PC-9 (cell line): ENCODE data around the gene CFAP70. TPM values are rescaled to one million over a fixed set of nuclear protein-coding genes. Genes with fewer than 3 reads are reported as not detected.

Experiments used
- BruUV-seq: library from RNA; stranded (reverse); fragments of 400-500 nt; replicated peaks from 2 replicates; lab custom pipeline; 2021; lab: Mats Ljungman, UMichigan
- CTCF ChIA-PET: fragments of 300-600 bp; sonication (Branson Sonifier 250); formaldehyde crosslinking; loops from one replicate; lab custom pipeline; 2022; ENCODE audit warnings: antibody characterized with exemption; lab: Charles Lee
- POLR2A ChIA-PET: fragments of 300-600 bp; sonication (Branson Sonifier 250); formaldehyde crosslinking; loops from one replicate; lab custom pipeline; 2022; ENCODE audit warnings: antibody characterized with exemption; ENCODE audit not compliant: unreplicated experiment; lab: Charles Lee
- DNase-seq, 2 experiments: peaks; one replicate each; pipeline versions ENCODE4 v3.0.0 to v3.0.0-alpha.2; 2015 to 2022; ENCODE audit warnings: mixed read lengths in 1 of 2
- H2AFZ ChIP-seq: fragments of 200-600 bp; sonication (generic); 2 replicates; pipeline ENCODE4 v1.8.1; 2017; ENCODE audit warnings: antibody characterized with exemption
- H3F3A ChIP-seq: fragments of 200-600 bp; sonication (generic); 2 replicates; pipeline ENCODE4 v1.8.1; 2017; ENCODE audit warnings: antibody characterized with exemption, mild to moderate bottlenecking, low read depth; ENCODE audit not compliant: insufficient read depth
- H3K27ac ChIP-seq: fragments of 200-600 bp; sonication (generic); 2 replicates; pipeline ENCODE4 v1.6.1; 2016; ENCODE audit warnings: mixed run types
- H3K27me3 ChIP-seq: fragments of 200-600 bp; sonication (generic); 2 replicates; pipeline ENCODE4 v1.6.1; 2016; ENCODE audit warnings: low read depth, mixed run types; ENCODE audit not compliant: insufficient read depth
- H3K36me3 ChIP-seq: fragments of 200-600 bp; sonication (generic); 2 replicates; pipeline ENCODE4 v1.6.1; 2016; ENCODE audit warnings: low read depth, mixed run types
- H3K4me1 ChIP-seq: fragments of 200-600 bp; sonication (generic); replicated peaks from 2 replicates; pipeline ENCODE4 v1.6.1; 2016; ENCODE audit warnings: mixed run types; ENCODE audit not compliant: insufficient read depth
- H3K4me2 ChIP-seq: fragments of 200-600 bp; sonication (generic); 2 replicates; pipeline ENCODE4 v1.6.1; 2017; ENCODE audit warnings: mixed run types
- H3K4me3 ChIP-seq: fragments of 200-600 bp; sonication (generic); 2 replicates; pipeline ENCODE4 v1.6.1; 2016; ENCODE audit warnings: mixed run types
- H3K79me2 ChIP-seq: fragments of 200-600 bp; sonication (generic); 2 replicates; pipeline ENCODE4 v1.6.1; 2017; ENCODE audit warnings: low read depth, mixed run types
- H3K9me2 ChIP-seq: fragments of 200-600 bp; sonication (generic); 2 replicates; pipeline ENCODE4 v1.8.1; 2017; ENCODE audit warnings: mild to moderate bottlenecking; ENCODE audit not compliant: insufficient read depth
- H3K9me3 ChIP-seq: fragments of 200-600 bp; sonication (generic); 2 replicates; pipeline ENCODE4 v1.8.1; 2016; ENCODE audit warnings: low read depth; ENCODE audit not compliant: insufficient read depth
- H4K20me1 ChIP-seq: fragments of 200-600 bp; sonication (generic); 2 replicates; pipeline ENCODE4 v1.8.1; 2017; ENCODE audit not compliant: insufficient read depth
- EZH2 ChIP-seq: fragments of 200-600 bp; sonication (generic); IDR thresholded peaks from 2 replicates; pipeline ENCODE4 v1.8.0; 2017; ENCODE audit warnings: antibody characterized with exemption, low read depth
- intact Hi-C: fragments of 100-400 bp; cut with micrococcal nuclease; formaldehyde crosslinking; loops from one replicate; pipeline ENCODE4 v1.10.0; 2022; ENCODE audit not compliant: unreplicated experiment
- total RNA-seq: library from RNA; stranded (reverse); gene quantifications from 2 replicates; pipeline ENCODE4 v1.2.3, GENCODE V29; 2021
- TF ChIP-seq, protein P1 (sequence below): fragments of 200-600 bp; sonication (generic); conservative IDR thresholded peaks from 2 replicates; pipeline ENCODE4 v1.6.1; 2017; ENCODE audit warnings: mixed run types, antibody characterized with exemption, mild to moderate bottlenecking, moderate library complexity

Gene CFAP70
- total RNA-seq, 1 experiment from 2014 or later = 4.1 TPM

DNA sequence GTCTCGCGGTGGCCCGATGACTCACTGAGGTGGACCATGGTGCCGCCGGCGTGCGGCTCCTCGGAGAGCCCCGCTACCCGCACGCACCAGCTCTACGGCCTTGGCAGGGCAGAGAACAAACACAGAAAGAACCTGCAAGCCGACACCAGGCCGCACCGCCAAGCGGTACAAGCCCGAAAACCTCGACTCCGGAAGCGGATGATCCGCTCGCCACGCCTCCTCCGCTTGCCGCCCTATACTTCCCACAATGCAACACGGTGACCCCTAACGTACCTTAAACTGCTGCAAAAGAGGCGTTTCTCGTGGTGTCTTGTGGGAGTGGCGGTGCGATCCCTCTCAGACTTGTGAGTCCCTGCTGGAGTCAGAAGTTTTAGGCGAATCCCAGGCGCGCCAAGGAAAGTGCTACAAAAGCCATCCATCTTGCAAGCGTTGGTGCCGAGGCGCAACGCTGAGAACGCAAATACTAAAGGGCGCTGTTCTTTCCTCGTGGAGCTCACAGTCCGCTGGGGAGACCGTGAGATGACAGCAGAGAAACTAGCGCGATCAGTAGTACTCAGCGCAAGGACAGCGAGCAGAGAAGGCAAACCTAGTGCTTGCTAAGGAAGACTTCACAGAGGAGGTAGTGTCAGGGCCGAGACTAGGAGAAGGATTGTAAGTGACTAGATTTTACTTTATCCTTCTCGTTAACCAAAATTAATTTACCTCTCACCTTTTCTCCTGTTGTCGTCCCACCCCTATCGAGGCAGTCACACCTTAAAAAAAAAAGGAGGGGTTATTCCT, 106.0 kb downstream of the CFAP70 start, which contains the start of gene MRPS16:
Gene MRPS16, minus strand, starts transcription at position 200 of the 780 bp plus-strand sequence. Its CDS starts 162 bp downstream, at position 38.
- peak; percentile 93 to 95 for DNase-seq
- no peak for TF ChIP-seq EZH2
- TF ChIP-seq, protein P1, sequence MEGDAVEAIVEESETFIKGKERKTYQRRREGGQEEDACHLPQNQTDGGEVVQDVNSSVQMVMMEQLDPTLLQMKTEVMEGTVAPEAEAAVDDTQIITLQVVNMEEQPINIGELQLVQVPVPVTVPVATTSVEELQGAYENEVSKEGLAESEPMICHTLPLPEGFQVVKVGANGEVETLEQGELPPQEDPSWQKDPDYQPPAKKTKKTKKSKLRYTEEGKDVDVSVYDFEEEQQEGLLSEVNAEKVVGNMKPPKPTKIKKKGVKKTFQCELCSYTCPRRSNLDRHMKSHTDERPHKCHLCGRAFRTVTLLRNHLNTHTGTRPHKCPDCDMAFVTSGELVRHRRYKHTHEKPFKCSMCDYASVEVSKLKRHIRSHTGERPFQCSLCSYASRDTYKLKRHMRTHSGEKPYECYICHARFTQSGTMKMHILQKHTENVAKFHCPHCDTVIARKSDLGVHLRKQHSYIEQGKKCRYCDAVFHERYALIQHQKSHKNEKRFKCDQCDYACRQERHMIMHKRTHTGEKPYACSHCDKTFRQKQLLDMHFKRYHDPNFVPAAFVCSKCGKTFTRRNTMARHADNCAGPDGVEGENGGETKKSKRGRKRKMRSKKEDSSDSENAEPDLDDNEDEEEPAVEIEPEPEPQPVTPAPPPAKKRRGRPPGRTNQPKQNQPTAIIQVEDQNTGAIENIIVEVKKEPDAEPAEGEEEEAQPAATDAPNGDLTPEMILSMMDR = 0 out of 2 replicates have a peak, but pooled peaks have one; percentile 6
- Histone ChIP-seq H3K4me2 (peak within 1 kb of the TSS; percentile 98), H3K4me3 (peak within 1 kb of the TSS; percentile 70), H3F3A (peaks cover 46% of the 10 kb centered on the region), H3K27ac (peak within 1 kb of the TSS; percentile 80), H2AFZ (peak within 1 kb of the TSS; percentile 93), H3K4me1 (peaks cover 37% of the 10 kb centered on the region), H3K27me3 (no peaks in the 10 kb centered on the region), H3K9me2 (no peaks in the 10 kb centered on the region), H3K79me2 (peaks cover 61% of the 10 kb centered on the region), H3K9me3 (no peaks in the 10 kb centered on the region), H4K20me1 (no peaks in the 10 kb centered on the region), H3K36me3 (peaks cover 22% of the 10 kb centered on the region; the same call in 1 of the 2 replicates)
- ChIA-PET POLR2A (interaction anchor here (0.5 to 0.6 kb wide), 5 partner anchors 103 to 747 kb away, joined by 3 to 13 read pairs (median 5); partner anchors contain the start of gene CFAP70), CTCF (interaction anchor here (0.7 to 1.3 kb wide), 2 partner anchors 7 to 11 kb away, joined by 3 to 6 read pairs; no protein-coding TSS in a partner anchor)
- intact Hi-C loops = loop anchor here (1.0 kb wide), 1 partner anchor 244 kb away; the partner anchor contains the start of gene PPP3CB
- TSS peak; percentile 67 for BruUV-seq

DNA sequence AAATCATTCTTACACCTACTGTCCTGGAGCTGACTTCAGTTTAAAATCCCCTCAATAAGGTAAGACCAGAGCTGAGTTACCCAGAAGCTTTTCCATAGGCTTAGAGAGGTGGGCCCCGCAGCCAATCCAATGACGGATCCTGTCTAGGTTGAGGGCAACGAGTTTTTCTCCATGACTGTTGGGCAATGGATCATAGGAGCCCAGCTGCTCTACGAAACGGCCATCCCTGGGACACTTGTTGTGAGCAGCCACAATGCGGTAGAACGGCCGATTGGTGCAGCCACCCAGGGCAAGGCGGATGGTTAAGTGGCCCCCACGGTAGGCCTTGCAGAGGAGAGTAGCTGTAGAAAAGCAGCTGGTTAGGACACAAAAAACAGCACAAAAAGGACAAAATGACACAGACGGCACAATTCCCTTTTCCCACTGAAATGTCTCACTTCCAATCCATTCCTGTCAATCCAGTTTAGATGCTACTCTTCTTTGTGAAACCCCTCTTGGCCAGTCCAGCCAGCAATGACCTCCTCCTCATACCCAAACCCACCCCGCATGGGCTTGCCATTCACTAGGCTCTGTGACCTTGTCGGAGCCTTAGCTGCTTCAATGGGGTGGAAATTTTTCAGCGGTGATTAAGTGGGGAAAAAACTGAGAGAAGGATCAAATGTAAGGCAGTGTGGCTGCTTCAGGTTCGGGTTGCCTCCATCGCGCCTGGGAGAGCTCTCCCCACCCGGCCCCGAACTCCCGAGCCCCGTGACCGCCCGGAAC, 106.8 kb downstream of the CFAP70 start:
- Histone ChIP-seq H2AFZ (peak overlapping the region; percentile 93), H3K27me3 (no peaks in the 10 kb centered on the region), H3K79me2 (peaks cover 63% of the 10 kb centered on the region), H4K20me1 (no peaks in the 10 kb centered on the region), H3K36me3 (peaks cover 22% of the 10 kb centered on the region; the same call in 1 of the 2 replicates), H3K27ac (peak overlapping the region; percentile 80), H3K4me2 (peak overlapping the region; percentile 98), H3K4me3 (peak overlapping the region; percentile 70), H3K4me1 (peaks cover 40% of the 10 kb centered on the region), H3K9me2 (no peaks in the 10 kb centered on the region), H3F3A (peaks cover 49% of the 10 kb centered on the region), H3K9me3 (no peaks in the 10 kb centered on the region)
- POLR2A ChIA-PET = interaction anchor here (0.6 kb wide), 4 partner anchors 102 to 748 kb away, joined by 3 to 13 read pairs (median 4); partner anchors contain the start of gene CFAP70
- CTCF ChIA-PET = interaction anchor here (1.3 kb wide), 1 partner anchor 12 kb away, joined by 6 read pairs; no protein-coding TSS in a partner anchor
- TSS peak; percentile 48 for BruUV-seq
- DNase-seq = peak in 1 of 2 experiments; percentile 48
- intact Hi-C loops = loop anchor here (1.0 kb wide), 1 partner anchor 244 kb away; the partner anchor contains the start of gene PPP3CB
- no peak for TF ChIP-seq EZH2
- TF ChIP-seq, protein P1 = no peak

DNA sequence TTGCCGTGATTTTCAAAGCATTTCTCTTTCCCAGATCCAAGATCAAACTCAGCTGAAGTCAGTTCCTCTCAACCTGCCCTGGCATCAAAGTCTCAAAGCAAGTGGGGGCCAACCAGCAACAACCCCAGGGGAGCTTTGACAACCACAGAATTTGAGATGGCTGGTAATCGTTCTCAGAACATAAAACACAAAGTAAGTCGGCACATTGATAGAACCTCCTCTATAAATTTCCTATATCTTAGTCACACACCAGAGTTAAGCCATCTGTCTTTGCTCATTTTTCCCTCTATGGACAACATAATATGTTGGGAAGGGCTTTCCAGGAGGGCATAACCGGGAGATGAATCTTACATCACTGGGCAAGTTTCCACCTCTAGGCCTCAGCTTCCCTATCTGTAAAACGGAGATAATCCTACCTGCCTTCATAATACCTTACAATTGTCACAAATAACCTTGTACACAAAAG, 110.4 kb downstream of the CFAP70 start:
- Histone ChIP-seq H3K9me2 (no peaks in the 10 kb centered on the region), H3K4me3 (peak overlapping the region; percentile 95; the same call in 1 of the 2 replicates), H4K20me1 (no peaks in the 10 kb centered on the region), H2AFZ (no peak overlapping the region), H3K36me3 (peaks cover 41% of the 10 kb centered on the region), H3K79me2 (peaks cover 81% of the 10 kb centered on the region), H3K4me1 (peaks cover 52% of the 10 kb centered on the region), H3K27me3 (no peaks in the 10 kb centered on the region), H3F3A (peaks cover 68% of the 10 kb centered on the region), H3K27ac (peak overlapping the region; percentile 87; the same call in 1 of the 2 replicates), H3K9me3 (no peaks in the 10 kb centered on the region), H3K4me2 (peak overlapping the region; percentile 91)
- ChIA-PET POLR2A (no interaction called here), CTCF (no interaction called here)
- TF ChIP-seq EZH2 = no peak
- TF ChIP-seq, protein P1 = no peak
- intact Hi-C loops = no loop called here
- DNase-seq = no peak
- BruUV-seq = no TSS peak
